ENCODE data around the gene MPRIP.

DNA sequence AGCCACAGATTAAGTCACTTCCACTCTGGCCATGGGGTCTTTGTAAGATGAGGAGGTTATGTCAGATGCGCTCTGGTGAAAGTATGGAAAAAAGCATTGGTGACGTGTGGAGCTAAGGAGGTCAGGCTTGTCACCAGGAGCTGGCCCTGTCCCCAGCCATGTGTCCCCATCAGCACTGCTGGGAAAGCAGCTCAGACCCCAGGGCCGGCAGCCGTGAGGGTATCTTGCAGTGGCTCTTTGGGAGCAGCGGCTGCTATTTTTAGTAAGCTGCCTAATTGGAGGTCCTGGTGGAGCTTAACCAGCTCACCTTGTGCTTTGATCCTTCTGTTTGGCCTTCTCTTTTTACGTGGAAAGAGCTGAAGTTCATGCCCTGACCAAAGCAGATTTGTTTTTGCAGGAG lies 60.9 kb downstream of the MPRIP start:
- TF ChIP-seq, protein P1, sequence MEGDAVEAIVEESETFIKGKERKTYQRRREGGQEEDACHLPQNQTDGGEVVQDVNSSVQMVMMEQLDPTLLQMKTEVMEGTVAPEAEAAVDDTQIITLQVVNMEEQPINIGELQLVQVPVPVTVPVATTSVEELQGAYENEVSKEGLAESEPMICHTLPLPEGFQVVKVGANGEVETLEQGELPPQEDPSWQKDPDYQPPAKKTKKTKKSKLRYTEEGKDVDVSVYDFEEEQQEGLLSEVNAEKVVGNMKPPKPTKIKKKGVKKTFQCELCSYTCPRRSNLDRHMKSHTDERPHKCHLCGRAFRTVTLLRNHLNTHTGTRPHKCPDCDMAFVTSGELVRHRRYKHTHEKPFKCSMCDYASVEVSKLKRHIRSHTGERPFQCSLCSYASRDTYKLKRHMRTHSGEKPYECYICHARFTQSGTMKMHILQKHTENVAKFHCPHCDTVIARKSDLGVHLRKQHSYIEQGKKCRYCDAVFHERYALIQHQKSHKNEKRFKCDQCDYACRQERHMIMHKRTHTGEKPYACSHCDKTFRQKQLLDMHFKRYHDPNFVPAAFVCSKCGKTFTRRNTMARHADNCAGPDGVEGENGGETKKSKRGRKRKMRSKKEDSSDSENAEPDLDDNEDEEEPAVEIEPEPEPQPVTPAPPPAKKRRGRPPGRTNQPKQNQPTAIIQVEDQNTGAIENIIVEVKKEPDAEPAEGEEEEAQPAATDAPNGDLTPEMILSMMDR (IDR thresholded peaks at IDR 0.05): no peak
- no peak for TF ChIP-seq POLR2A (IDR thresholded peaks at IDR 0.05)
